ENCODE data around the gene FURIN. TPM values are rescaled to one million over a fixed set of nuclear protein-coding genes. Genes with fewer than 3 reads are reported as not detected.
"Not testable (repeated sequence)": the region's sequence is repeated elsewhere in the genome, so short reads cannot be mapped to it uniquely, and the experiment has no call there.

The FURIN gene
- total RNA-seq, 2 experiments from 2014 or later: 576 to 590 TPM

- peaks cover 1% of the 10 kb centered on the region for H3K27me3 Mint-ChIP-seq
- intact Hi-C loops (cut with micrococcal nuclease): no loop called here
Observed at GRCh38 chr15:90892498-90893174, 24.2 kb downstream of the FURIN start.

GRCh38 chr15:90893175-90894090, 25.0 kb downstream of the FURIN start:
- intact Hi-C loops (cut with micrococcal nuclease): no loop called here
- no peaks in the 10 kb centered on the region for H3K27me3 Mint-ChIP-seq
- ChIA-PET CTCF (interaction anchor here (0.7 to 1.5 kb wide), 5 partner anchors 9 to 41 kb away, joined by 3 to 4 read pairs (median 3); partner anchors contain the start of genes HDDC3 and UNC45A), POLR2A (no interaction called here)
- no peaks in the 10 kb centered on the region for H3K4me1 Mint-ChIP-seq (ENCODE audit: low read depth)
- peaks cover 4% of the 10 kb centered on the region for H3K36me3 Mint-ChIP-seq
- no peak for DNase-seq
- no peak overlapping the region for H3K27ac Mint-ChIP-seq
- no peaks in the 10 kb centered on the region for H3K9me3 Mint-ChIP-seq
- no peak overlapping the region for H3K4me3 Mint-ChIP-seq

More at GRCh38 chr15:90892498-90893174, 24.2 kb downstream of the FURIN start:
- no peak for DNase-seq
- H3K4me3 Mint-ChIP-seq: no peak overlapping the region
- ChIA-PET POLR2A (no interaction called here), CTCF (interaction anchor here (0.7 to 1.5 kb wide), 5 partner anchors 10 to 42 kb away, joined by 3 to 4 read pairs (median 3); partner anchors contain the start of genes HDDC3 and UNC45A)
- H3K27ac Mint-ChIP-seq: no peak overlapping the region
- H3K4me1 Mint-ChIP-seq (ENCODE audit: low read depth): no peaks in the 10 kb centered on the region
- H3K36me3 Mint-ChIP-seq: peaks cover 4% of the 10 kb centered on the region
- H3K9me3 Mint-ChIP-seq: no peaks in the 10 kb centered on the region

GRCh38 chr15:90895571-90896117, 27.3 kb downstream of the FURIN start:
- no peaks in the 10 kb centered on the region for H3K27me3 Mint-ChIP-seq
- no peaks in the 10 kb centered on the region for H3K9me3 Mint-ChIP-seq
- no peak overlapping the region for H3K27ac Mint-ChIP-seq
- no peak for DNase-seq
- ChIA-PET CTCF (interaction anchor here (1.3 to 2.4 kb wide), 2 partner anchors 10 to 37 kb away, joined by 10 to 17 read pairs; partner anchors contain the start of gene HDDC3), POLR2A (interaction anchor here (0.5 kb wide), 1 partner anchor 280 kb away, joined by 3 read pairs; no protein-coding TSS in a partner anchor)
- H3K36me3 Mint-ChIP-seq: peaks cover 4% of the 10 kb centered on the region
- no peaks in the 10 kb centered on the region for H3K4me1 Mint-ChIP-seq (ENCODE audit: low read depth)
- intact Hi-C loops (cut with micrococcal nuclease): no loop called here
- H3K4me3 Mint-ChIP-seq: no peak overlapping the region

- H3K4me3 Mint-ChIP-seq; POLR2A ChIA-PET; H3K36me3 Mint-ChIP-seq; H3K27ac Mint-ChIP-seq; H3K27me3 Mint-ChIP-seq; DNase-seq; H3K9me3 Mint-ChIP-seq; intact Hi-C loops (cut with micrococcal nuclease): not testable (repeated sequence)
- H3K4me1 Mint-ChIP-seq (ENCODE audit: low read depth): peaks cover 12% of the 10 kb centered on the region
- CTCF ChIA-PET: interaction anchor here (1.0 to 1.3 kb wide), 4 partner anchors 11 to 36 kb away, joined by 3 to 8 read pairs (median 5); no protein-coding TSS in a partner anchor
Observed at GRCh38 chr15:90897131-90897655, 28.8 kb downstream of the FURIN start.

- no peaks in the 10 kb centered on the region for H3K9me3 Mint-ChIP-seq
- peak overlapping the region; percentile 83 for H3K4me3 Mint-ChIP-seq
- ChIA-PET POLR2A (interaction anchor here (1.2 to 5.5 kb wide), 4 partner anchors 16 to 83 kb away, joined by 4 to 82 read pairs (median 4); partner anchors contain the start of genes HDDC3 and UNC45A), CTCF (interaction anchor here (0.6 to 8.0 kb wide), 10 partner anchors 11 to 582 kb away, joined by 3 to 231 read pairs (median 4); partner anchors contain the start of genes FES, HDDC3 and UNC45A)
- no peaks in the 10 kb centered on the region for H3K27me3 Mint-ChIP-seq
- H3K36me3 Mint-ChIP-seq: peaks cover 16% of the 10 kb centered on the region
- no peak for DNase-seq
- intact Hi-C loops (cut with micrococcal nuclease): loop anchor here (1.0 to 2.0 kb wide), 3 partner anchors 22 to 53 kb away; partner anchors contain the start of gene RCCD1
- H3K4me1 Mint-ChIP-seq (ENCODE audit: low read depth): peaks cover 25% of the 10 kb centered on the region
- H3K27ac Mint-ChIP-seq: peak overlapping the region; percentile 88
Observed at GRCh38 chr15:90901175-90902039, 33.0 kb downstream of the FURIN start.

- Mint-ChIP-seq H3K4me1 (ENCODE audit: low read depth) (peaks cover 25% of the 10 kb centered on the region), H3K9me3 (no peaks in the 10 kb centered on the region), H3K27ac (peak overlapping the region; percentile 88), H3K36me3 (peaks cover 24% of the 10 kb centered on the region), H3K4me3 (peak overlapping the region; percentile 83), H3K27me3 (no peaks in the 10 kb centered on the region)
- CTCF ChIA-PET: interaction anchor here (0.6 to 8.0 kb wide), 22 partner anchors 9 to 754 kb away, joined by 3 to 231 read pairs (median 3); partner anchors contain the start of genes FES, HDDC3 and UNC45A
- intact Hi-C loops (cut with micrococcal nuclease): loop anchor here (1.0 to 2.0 kb wide), 3 partner anchors 21 to 53 kb away; partner anchors contain the start of gene RCCD1
- DNase-seq: peak; percentile 82
- POLR2A ChIA-PET: interaction anchor here (0.6 to 5.5 kb wide), 13 partner anchors 15 to 669 kb away, joined by 3 to 82 read pairs (median 4); partner anchors contain the start of genes BLM, CIB1, GDPGP1 and HDDC3
Observed at GRCh38 chr15:90902040-90902839, 33.9 kb downstream of the FURIN start.

- Mint-ChIP-seq H3K4me1 (ENCODE audit: low read depth) (peaks cover 25% of the 10 kb centered on the region), H3K27me3 (no peaks in the 10 kb centered on the region), H3K36me3 (peaks cover 32% of the 10 kb centered on the region), H3K27ac (peak within 1 kb of the TSS; percentile 88), H3K4me3 (peak within 1 kb of the TSS; percentile 83), H3K9me3 (no peaks in the 10 kb centered on the region)
- DNase-seq: peak; percentile 86
- intact Hi-C loops (cut with micrococcal nuclease): loop anchor here (1.0 to 2.0 kb wide), 3 partner anchors 20 to 52 kb away; partner anchors contain the start of gene RCCD1
- ChIA-PET CTCF (interaction anchor here (0.6 to 8.0 kb wide), 19 partner anchors 10 to 755 kb away, joined by 3 to 231 read pairs (median 4); partner anchors contain the start of genes FES, HDDC3 and UNC45A), POLR2A (interaction anchor here (0.6 to 5.5 kb wide), 19 partner anchors 16 to 669 kb away, joined by 3 to 82 read pairs (median 4); partner anchors contain the start of genes BLM, CIB1, CRTC3 and GDPGP1)
Observed at GRCh38 chr15:90902840-90903732, 34.7 kb downstream of the FURIN start, which contains the start of gene MAN2A2. MAN2A2 (plus strand) TSS chr15:90903302; CDS start chr15:90904208, 906 bp downstream.

- peaks cover 25% of the 10 kb centered on the region for H3K4me1 Mint-ChIP-seq (ENCODE audit: low read depth)
- CTCF ChIA-PET: interaction anchor here (0.9 to 8.0 kb wide), 10 partner anchors 11 to 542 kb away, joined by 3 to 231 read pairs (median 4); partner anchors contain the start of genes FES, HDDC3 and UNC45A
- peaks cover 32% of the 10 kb centered on the region for H3K36me3 Mint-ChIP-seq
- POLR2A ChIA-PET: interaction anchor here (0.6 to 5.5 kb wide), 12 partner anchors 19 to 670 kb away, joined by 3 to 82 read pairs (median 6); partner anchors contain the start of genes BLM, CIB1, CRTC3 and GDPGP1
- intact Hi-C loops (cut with micrococcal nuclease): loop anchor here (2.0 kb wide), 1 partner anchor 51 kb away; the partner anchor contains the start of gene RCCD1
- no peaks in the 10 kb centered on the region for H3K27me3 Mint-ChIP-seq
- H3K9me3 Mint-ChIP-seq: no peaks in the 10 kb centered on the region
- H3K4me3 Mint-ChIP-seq: peak overlapping the region; percentile 79
- DNase-seq: peak; percentile 28
- H3K27ac Mint-ChIP-seq: peak overlapping the region; percentile 83
Observed at GRCh38 chr15:90903733-90904536, 35.5 kb downstream of the FURIN start.
